Fibroblast of lung (primary cell): ENCODE measurements around the gene S100A1. TPM values are rescaled to one million over a fixed set of nuclear protein-coding genes. Genes with fewer than 3 reads are reported as not detected.

Experiments
- DNase-seq, 2 donors: peaks; one replicate each; pipeline versions ENCODE4 v3.0.0 to v3.0.0-alpha.2; 2010; ENCODE audit warnings: low read depth in 2 of 2
- H2AFZ ChIP-seq: 2 replicates; pipeline ENCODE4 v1.5.1; 2012; ENCODE audit warnings: low read length, control low read depth, inconsistent platforms
- H3K27ac ChIP-seq: 2 replicates; pipeline ENCODE4 v1.5.1; 2011; ENCODE audit warnings: low read length, control low read depth; ENCODE audit not compliant: insufficient read depth
- H3K27me3 ChIP-seq: 2 replicates; pipeline ENCODE4 v1.5.1; 2011; ENCODE audit warnings: mild to moderate bottlenecking, low read length; ENCODE audit not compliant: control insufficient read depth, insufficient read depth
- H3K36me3 ChIP-seq: 2 replicates; pipeline ENCODE4 v1.5.1; 2011; ENCODE audit warnings: low read length; ENCODE audit not compliant: control insufficient read depth, insufficient read depth
- H3K4me1 ChIP-seq: 2 replicates; pipeline ENCODE4 v1.5.1; 2011; ENCODE audit warnings: low read length; ENCODE audit not compliant: control insufficient read depth, insufficient read depth; ENCODE audit errors: extremely low read depth
- H3K4me2 ChIP-seq: 2 replicates; pipeline ENCODE4 v1.5.1; 2011; ENCODE audit warnings: low read length, control low read depth; ENCODE audit not compliant: insufficient read depth; ENCODE audit errors: extremely low read depth
- H3K4me3 ChIP-seq, 4 experiments: fragments of 200-600 bp in 1 of 4; sonication (generic) in 1 of 4; replicated peaks in 1 of 4; 2 replicates each; pipeline ENCODE4 v1.5.1; 2011 to 2016; ENCODE audit warnings: low read length in 4 of 4, low read depth in 3 of 4, mild to moderate bottlenecking in 3 of 4, control low read depth in 2 of 4, inconsistent platforms in 1 of 4, mixed read lengths in 1 of 4; ENCODE audit not compliant: insufficient read depth in 1 of 4; ENCODE audit errors: control extremely low read depth in 1 of 4
- H3K79me2 ChIP-seq: 2 replicates; pipeline ENCODE4 v1.5.1; 2012; ENCODE audit warnings: mild to moderate bottlenecking, low read length, inconsistent platforms; ENCODE audit not compliant: control insufficient read depth, insufficient read depth
- H3K9ac ChIP-seq: 2 replicates; pipeline ENCODE4 v1.5.1; 2011; ENCODE audit warnings: mild to moderate bottlenecking, low read length, control low read depth; ENCODE audit not compliant: insufficient read depth
- H3K9me3 ChIP-seq: 2 replicates; pipeline ENCODE4 v1.5.1; 2012; ENCODE audit warnings: low read depth, low read length; ENCODE audit not compliant: control insufficient read depth, insufficient read depth
- H4K20me1 ChIP-seq: 2 replicates; pipeline ENCODE4 v1.5.1; 2011; ENCODE audit warnings: low read length; ENCODE audit not compliant: control insufficient read depth, insufficient read depth; ENCODE audit errors: extremely low read depth
- CTCF ChIP-seq, 2 donors: IDR thresholded peaks in 1 of 2; conservative IDR thresholded peaks in 1 of 2; 1 replicate in 1 of 2; 2 replicates in 1 of 2; pipeline ENCODE4 v1.5.1; 2011 to 2012; ENCODE audit warnings: low read length in 2 of 2, control low read depth in 1 of 2, inconsistent platforms in 1 of 2, low read depth in 1 of 2, mild to moderate bottlenecking in 1 of 2
- EZH2 ChIP-seq: IDR thresholded peaks from 2 replicates; pipeline ENCODE4 v1.5.1; 2012; ENCODE audit warnings: low read length, control low read depth, mild to moderate bottlenecking; ENCODE audit errors: missing control alignments
- polyA plus RNA-seq, 2 donors: library from polyadenylated mRNA; depleted of rRNA in 1 of 2; stranded (reverse) in 1 of 2; unstranded in 1 of 2; fragments of >200 nt; gene quantifications; 2 replicates each; pipeline ENCODE4 v1.2.1, GENCODE V29; 2011 to 2012; ENCODE audit warnings: missing spikeins in 1 of 2
- total RNA-seq: library from RNA; depleted of rRNA; stranded (reverse); fragments of >200 nt; gene quantifications from 2 replicates; pipeline ENCODE4 v1.2.1, GENCODE V29; 2014

The S100A1 gene
- total and polyA plus RNA-seq, 2 donors (not counting 1 experiment from before 2014, with no cell fraction given), result 0.17 to 9.7 TPM

- H4K20me1 ChIP-seq, result no peaks in the 10 kb centered on the region
- TF ChIP-seq EZH2 (no peak), CTCF (conservative IDR thresholded peaks at IDR 0.05 in 1 of 2, IDR thresholded peaks at IDR 0.05 in 1 of 2; ENCODE audit: low read depth in 1 of 2, low read length in 2 of 2) (no peak)
- peak overlapping the region; percentile 92 for H3K4me2 ChIP-seq
- peak overlapping the region; percentile 87 to 92 (median 88) for H3K4me3 ChIP-seq
- no peak overlapping the region for H2AFZ ChIP-seq
- H3K36me3 ChIP-seq, result peaks cover 15% of the 10 kb centered on the region
- H3K27me3 ChIP-seq, result no peaks in the 10 kb centered on the region
- DNase-seq, result no peak
- H3K27ac ChIP-seq, result peak overlapping the region; percentile 86
- no peaks in the 10 kb centered on the region for H3K9me3 ChIP-seq
- H3K4me1 ChIP-seq, result peaks cover 20% of the 10 kb centered on the region
- H3K9ac ChIP-seq, result peak overlapping the region; percentile 65
- peaks cover 61% of the 10 kb centered on the region for H3K79me2 ChIP-seq
These were observed 16.9 kb upstream of the S100A1 start for GRCh38 chr1:153611356-153611755.

- H3K4me3 ChIP-seq, result peak overlapping the region; percentile 87 to 92 (median 88)
- no peak for TF ChIP-seq EZH2
- no peak for TF ChIP-seq CTCF (conservative IDR thresholded peaks at IDR 0.05 in 1 of 2, IDR thresholded peaks at IDR 0.05 in 1 of 2; ENCODE audit: low read depth in 1 of 2, low read length in 2 of 2)
- peak overlapping the region; percentile 65 for H3K9ac ChIP-seq
- H3K4me2 ChIP-seq, result peak overlapping the region; percentile 92
- H4K20me1 ChIP-seq, result no peaks in the 10 kb centered on the region
- peaks cover 23% of the 10 kb centered on the region for H3K4me1 ChIP-seq
- no peaks in the 10 kb centered on the region for H3K27me3 ChIP-seq
- DNase-seq, result no peak
- H3K9me3 ChIP-seq, result no peaks in the 10 kb centered on the region
- peaks cover 60% of the 10 kb centered on the region for H3K79me2 ChIP-seq
- no peak overlapping the region for H2AFZ ChIP-seq
- peak overlapping the region; percentile 86 for H3K27ac ChIP-seq
- peaks cover 10% of the 10 kb centered on the region for H3K36me3 ChIP-seq
These were observed 16.0 kb upstream of the S100A1 start for GRCh38 chr1:153612111-153612754.

GRCh38 chr1:153612755-153613331, 15.4 kb upstream of the S100A1 start, which contains the start of gene S100A16:
Gene S100A16, minus strand, starts transcription at chr1:153613137. Its CDS starts 4,986 bp downstream, at chr1:153608151.
- Histone ChIP-seq H3K9ac (peak within 1 kb of the TSS; percentile 65), H4K20me1 (no peaks in the 10 kb centered on the region), H3K9me3 (no peaks in the 10 kb centered on the region), H3K36me3 (peaks cover 4% of the 10 kb centered on the region), H3K27me3 (no peaks in the 10 kb centered on the region), H2AFZ (no peak within 1 kb of the TSS), H3K4me3 (peak within 1 kb of the TSS; percentile 87 to 92 (median 88)), H3K27ac (peak within 1 kb of the TSS; percentile 86), H3K79me2 (peaks cover 54% of the 10 kb centered on the region), H3K4me2 (peak within 1 kb of the TSS; percentile 92), H3K4me1 (peaks cover 23% of the 10 kb centered on the region)
- peak; percentile 63 to 76 for DNase-seq
- TF ChIP-seq EZH2, result no peak
- no peak for TF ChIP-seq CTCF (conservative IDR thresholded peaks at IDR 0.05 in 1 of 2, IDR thresholded peaks at IDR 0.05 in 1 of 2; ENCODE audit: low read depth in 1 of 2, low read length in 2 of 2)
